Measurements from ENCODE around the gene RABEP2.

RABEP2 gene

DNA sequence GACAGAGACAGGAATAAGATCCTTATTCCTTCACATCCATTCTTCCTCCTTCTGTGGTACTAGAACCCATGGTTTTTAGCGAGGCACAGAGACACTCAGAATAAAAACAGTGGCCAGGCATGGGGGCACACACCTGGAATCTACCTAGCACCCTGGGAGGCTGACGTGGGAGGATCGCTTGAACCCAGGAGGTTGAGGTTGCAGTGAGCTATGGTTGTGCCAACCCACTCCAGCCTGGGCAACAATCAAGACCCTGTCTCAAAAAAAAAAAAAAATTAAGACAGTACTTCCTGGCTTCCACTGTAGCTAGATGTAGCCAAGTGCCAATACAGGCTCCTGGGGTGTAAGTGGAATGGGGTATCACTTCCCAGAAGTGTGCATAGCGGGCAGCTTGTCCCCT is 42.1 kb upstream of the RABEP2 start:
- no peak overlapping the region for H3K4me3 ChIP-seq (ENCODE audit: low read depth in 1 of 2, low read length in 2 of 2)
- no peaks in the 10 kb centered on the region for H3K27me3 ChIP-seq (ENCODE audit: insufficient read depth, low read length, poor library complexity)
- no peaks in the 10 kb centered on the region for H3K79me2 ChIP-seq (ENCODE audit: insufficient read depth, low read length)
- peaks cover 28% of the 10 kb centered on the region for H3K36me3 ChIP-seq (ENCODE audit: insufficient read depth, low read length)
- H3K9ac ChIP-seq (ENCODE audit: low read depth, low read length) = no peak overlapping the region
- H3K4me1 ChIP-seq (ENCODE audit: insufficient read depth, low read length) = no peaks in the 10 kb centered on the region
- H3K27ac ChIP-seq (ENCODE audit: low read length) = no peak overlapping the region
- DNase-seq (no peak), ATAC-seq (ENCODE audit: insufficient read depth, low read depth) (no peak)
- H4K20me1 ChIP-seq (ENCODE audit: insufficient read depth, low read length) = peaks cover 7% of the 10 kb centered on the region; the same call in 1 of the 2 replicates
- H3K4me2 ChIP-seq (ENCODE audit: insufficient read depth, low read length) = no peak overlapping the region
- no peak overlapping the region for H2AFZ ChIP-seq (ENCODE audit: low read depth, low read length)
- no peak for TF ChIP-seq EZH2 (IDR thresholded peaks at IDR 0.05; ENCODE audit: borderline replicate concordance, low read depth, low read length, severe bottlenecking)
- TF ChIP-seq, protein P1, sequence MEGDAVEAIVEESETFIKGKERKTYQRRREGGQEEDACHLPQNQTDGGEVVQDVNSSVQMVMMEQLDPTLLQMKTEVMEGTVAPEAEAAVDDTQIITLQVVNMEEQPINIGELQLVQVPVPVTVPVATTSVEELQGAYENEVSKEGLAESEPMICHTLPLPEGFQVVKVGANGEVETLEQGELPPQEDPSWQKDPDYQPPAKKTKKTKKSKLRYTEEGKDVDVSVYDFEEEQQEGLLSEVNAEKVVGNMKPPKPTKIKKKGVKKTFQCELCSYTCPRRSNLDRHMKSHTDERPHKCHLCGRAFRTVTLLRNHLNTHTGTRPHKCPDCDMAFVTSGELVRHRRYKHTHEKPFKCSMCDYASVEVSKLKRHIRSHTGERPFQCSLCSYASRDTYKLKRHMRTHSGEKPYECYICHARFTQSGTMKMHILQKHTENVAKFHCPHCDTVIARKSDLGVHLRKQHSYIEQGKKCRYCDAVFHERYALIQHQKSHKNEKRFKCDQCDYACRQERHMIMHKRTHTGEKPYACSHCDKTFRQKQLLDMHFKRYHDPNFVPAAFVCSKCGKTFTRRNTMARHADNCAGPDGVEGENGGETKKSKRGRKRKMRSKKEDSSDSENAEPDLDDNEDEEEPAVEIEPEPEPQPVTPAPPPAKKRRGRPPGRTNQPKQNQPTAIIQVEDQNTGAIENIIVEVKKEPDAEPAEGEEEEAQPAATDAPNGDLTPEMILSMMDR (IDR thresholded peaks at IDR 0.05; ENCODE audit: borderline replicate concordance, extremely low read depth, low read length, poor library complexity, severe bottlenecking) = no peak
- H3K9me3 ChIP-seq (ENCODE audit: insufficient read depth, low read length, severe bottlenecking) = no peaks in the 10 kb centered on the region

DNA sequence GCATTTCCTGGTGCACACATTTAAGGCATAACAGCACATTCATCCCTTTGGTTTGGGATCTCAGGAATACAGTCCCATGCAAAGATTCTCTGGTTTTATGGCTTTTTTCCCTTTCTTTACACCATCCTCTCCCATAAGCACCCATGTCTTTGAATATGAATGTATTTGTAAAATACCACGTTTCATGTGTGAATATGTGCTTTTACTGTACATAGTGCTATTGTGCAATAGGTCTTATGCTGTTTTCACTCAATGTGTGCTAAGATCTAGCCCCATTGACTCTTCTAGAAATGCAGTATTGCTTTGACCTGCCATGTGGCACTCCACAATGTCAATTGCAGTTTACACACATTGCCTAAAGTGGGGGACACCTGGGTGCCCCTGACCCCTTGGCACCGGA is 39.5 kb upstream of the RABEP2 start:
- ATAC-seq (ENCODE audit: insufficient read depth, low read depth) (no peak), DNase-seq (no peak)
- no peaks in the 10 kb centered on the region for H3K79me2 ChIP-seq (ENCODE audit: insufficient read depth, low read length)
- H4K20me1 ChIP-seq (ENCODE audit: insufficient read depth, low read length) = peaks cover 7% of the 10 kb centered on the region; the same call in 1 of the 2 replicates
- H2AFZ ChIP-seq (ENCODE audit: low read depth, low read length) = no peak overlapping the region
- H3K9me3 ChIP-seq (ENCODE audit: insufficient read depth, low read length, severe bottlenecking) = no peaks in the 10 kb centered on the region
- no peaks in the 10 kb centered on the region for H3K4me1 ChIP-seq (ENCODE audit: insufficient read depth, low read length)
- H3K9ac ChIP-seq (ENCODE audit: low read depth, low read length) = no peak overlapping the region
- H3K27ac ChIP-seq (ENCODE audit: low read length) = no peak overlapping the region
- no peaks in the 10 kb centered on the region for H3K27me3 ChIP-seq (ENCODE audit: insufficient read depth, low read length, poor library complexity)
- peaks cover 49% of the 10 kb centered on the region for H3K36me3 ChIP-seq (ENCODE audit: insufficient read depth, low read length)
- H3K4me3 ChIP-seq (ENCODE audit: low read depth in 1 of 2, low read length in 2 of 2) = no peak overlapping the region
- TF ChIP-seq, protein P1 (IDR thresholded peaks at IDR 0.05; ENCODE audit: borderline replicate concordance, extremely low read depth, low read length, poor library complexity, severe bottlenecking) = no peak
- no peak for TF ChIP-seq EZH2 (IDR thresholded peaks at IDR 0.05; ENCODE audit: borderline replicate concordance, low read depth, low read length, severe bottlenecking)
- no peak overlapping the region for H3K4me2 ChIP-seq (ENCODE audit: insufficient read depth, low read length)

DNA sequence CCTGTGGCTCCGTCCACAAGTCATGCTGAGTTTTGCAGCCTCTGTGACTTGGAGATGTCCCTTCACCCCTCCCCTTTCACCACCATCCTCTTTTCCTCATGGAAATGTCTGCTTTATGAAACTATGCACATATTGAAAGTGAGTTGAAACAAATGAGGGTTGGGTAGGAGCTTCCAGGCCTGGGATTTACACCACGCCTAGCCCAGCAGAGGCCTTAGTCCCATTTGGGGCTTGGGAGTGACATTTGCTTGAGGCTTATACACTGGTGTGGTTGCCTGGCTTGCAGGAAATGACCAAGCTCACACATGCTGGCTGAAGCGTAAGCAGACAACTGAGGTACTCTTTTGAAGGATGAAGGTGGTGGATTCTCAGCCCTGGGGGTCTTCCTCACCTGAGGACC is 39.0 kb upstream of the RABEP2 start:
- ATAC-seq (ENCODE audit: insufficient read depth, low read depth) = no peak

More for the DNA sequence above, 39.0 kb upstream of the RABEP2 start:
- Histone ChIP-seq H3K4me3 (ENCODE audit: low read depth in 1 of 2, low read length in 2 of 2) (no peak overlapping the region), H3K4me2 (ENCODE audit: insufficient read depth, low read length) (no peak overlapping the region), H3K79me2 (ENCODE audit: insufficient read depth, low read length) (no peaks in the 10 kb centered on the region; the same call in 1 of the 2 replicates), H3K9me3 (ENCODE audit: insufficient read depth, low read length, severe bottlenecking) (no peaks in the 10 kb centered on the region), H3K27ac (ENCODE audit: low read length) (no peak overlapping the region), H2AFZ (ENCODE audit: low read depth, low read length) (no peak overlapping the region), H3K4me1 (ENCODE audit: insufficient read depth, low read length) (no peaks in the 10 kb centered on the region), H3K36me3 (ENCODE audit: insufficient read depth, low read length) (peaks cover 53% of the 10 kb centered on the region), H3K9ac (ENCODE audit: low read depth, low read length) (no peak overlapping the region), H4K20me1 (ENCODE audit: insufficient read depth, low read length) (peaks cover 7% of the 10 kb centered on the region; the same call in 1 of the 2 replicates), H3K27me3 (ENCODE audit: insufficient read depth, low read length, poor library complexity) (no peaks in the 10 kb centered on the region)
- TF ChIP-seq, protein P1 (IDR thresholded peaks at IDR 0.05; ENCODE audit: borderline replicate concordance, extremely low read depth, low read length, poor library complexity, severe bottlenecking) = no peak
- TF ChIP-seq EZH2 (IDR thresholded peaks at IDR 0.05; ENCODE audit: borderline replicate concordance, low read depth, low read length, severe bottlenecking) = no peak
- DNase-seq = no peak

Measured in DND-41 (cell line).